GM13977 (cell line): ENCODE results near the gene CDKN1C.

Source experiments
- DNase-seq: peaks from one replicate; pipeline ENCODE4 v3.0.0; 2012; ENCODE audit warnings: low spot score
- CTCF ChIP-seq: IDR thresholded peaks from 2 replicates; pipeline ENCODE4 v1.5.1; 2012; ENCODE audit warnings: mild to moderate bottlenecking, control low read depth; ENCODE audit not compliant: insufficient read depth; ENCODE audit errors: extremely low read depth, missing control alignments
- in situ Hi-C: fragments of 300-500 bp; cut with MboI; formaldehyde crosslinking; loops from one replicate; pipeline ENCODE4 v1.12.0; 2022; ENCODE audit warnings: low sequenced_read_pairs, low pct_unique_long_range_greater_than_20kb, mixed read lengths, inconsistent platforms; ENCODE audit not compliant: unreplicated experiment

The CDKN1C gene

GRCh38 chr11:2860636-2861035, 24.9 kb downstream of the CDKN1C start:
- DNase-seq: peak; percentile 67
- no peak for TF ChIP-seq CTCF
- in situ Hi-C loops: no loop called here

GRCh38 chr11:2859699-2860037, 25.9 kb downstream of the CDKN1C start:
- no peak for DNase-seq
- in situ Hi-C loops: no loop called here
- TF ChIP-seq CTCF: no peak

GRCh38 chr11:2858995-2859698, 26.4 kb downstream of the CDKN1C start:
- in situ Hi-C loops: no loop called here
- no peak for TF ChIP-seq CTCF
- DNase-seq: no peak

- no peak for TF ChIP-seq CTCF
- in situ Hi-C loops: no loop called here
- DNase-seq: no peak
These were observed 27.7 kb downstream of the CDKN1C start for GRCh38 chr11:2857918-2858317.

GRCh38 chr11:2857276-2857675, 28.3 kb downstream of the CDKN1C start:
- no peak for TF ChIP-seq CTCF
- DNase-seq: no peak
- in situ Hi-C loops: no loop called here

GRCh38 chr11:2855162-2855561, 30.4 kb downstream of the CDKN1C start:
- TF ChIP-seq CTCF: no peak
- in situ Hi-C loops: no loop called here
- DNase-seq: no peak
